Naive thymus-derived CD4-positive, alpha-beta T cell (primary cell): ENCODE measurements around the gene CSH2. TPM values are rescaled to one million over a fixed set of nuclear protein-coding genes. Genes with fewer than 3 reads are reported as not detected.

Experiments used
- ATAC-seq: fragments of 150-1000 bp; cut with Tn5 transposase; 2 replicates; pipeline ENCODE4 v1.10.0; 2021; ENCODE audit warnings: mild to moderate bottlenecking, moderate library complexity
- CTCF ChIA-PET: fragments of 350-600 bp; sonication (Branson Sonifier 250); formaldehyde crosslinking; loops from one replicate; lab custom pipeline; 2021; ENCODE audit warnings: antibody characterized with exemption; lab: Charles Lee
- POLR2A ChIA-PET: fragments of 350-600 bp; sonication (Branson Sonifier 250); formaldehyde crosslinking; loops from one replicate; lab custom pipeline; 2021; ENCODE audit warnings: antibody characterized with exemption, inconsistent platforms; lab: Charles Lee
- DNase-seq, 9 donors: peaks; one replicate each; pipeline versions ENCODE4 v3.0.0 to v3.0.0-alpha.2; 2020 to 2022; ENCODE audit warnings: mixed read lengths in 1 of 9
- H3K27ac ChIP-seq: one replicate; pipeline ENCODE4 v1.7.0; 2013; ENCODE audit warnings: mild to moderate bottlenecking, low read depth, low read length, moderate library complexity
- H3K27me3 ChIP-seq, 2 donors: one replicate each; pipeline ENCODE4 v1.7.0; 2013; ENCODE audit warnings: low read length in 2 of 2, mild to moderate bottlenecking in 2 of 2, moderate library complexity in 2 of 2; ENCODE audit not compliant: control insufficient read depth in 2 of 2, insufficient read depth in 2 of 2
- H3K36me3 ChIP-seq, 3 experiments: 1 replicate in 2 of 3; 2 replicates in 1 of 3; pipeline ENCODE4 v1.7.0; 2013; ENCODE audit warnings: low read length in 3 of 3, mild to moderate bottlenecking in 3 of 3, moderate library complexity in 1 of 3; ENCODE audit not compliant: insufficient read depth in 3 of 3, control insufficient read depth in 2 of 3
- H3K4me1 ChIP-seq, 2 donors: one replicate each; pipeline ENCODE4 v1.7.0; 2013; ENCODE audit warnings: low read length in 2 of 2, mild to moderate bottlenecking in 2 of 2, moderate library complexity in 1 of 2; ENCODE audit not compliant: control insufficient read depth in 2 of 2, insufficient read depth in 2 of 2
- H3K4me3 ChIP-seq: 2 replicates; pipeline ENCODE4 v1.7.0; 2013; ENCODE audit warnings: mild to moderate bottlenecking, low read length
- H3K9me3 ChIP-seq, 3 experiments: 1 replicate in 2 of 3; 2 replicates in 1 of 3; pipeline ENCODE4 v1.7.0; 2013; ENCODE audit warnings: low read length in 3 of 3; ENCODE audit not compliant: control insufficient read depth in 2 of 3
- H3K27ac Mint-ChIP-seq, 9 donors: one replicate each; pipeline ENCODE4 v1.8.0; 2020 to 2022; ENCODE audit warnings: mixed read lengths in 9 of 9, mild to moderate bottlenecking in 8 of 9, moderate library complexity in 5 of 9, inconsistent platforms in 2 of 9
- H3K27me3 Mint-ChIP-seq, 5 donors: one replicate each; pipeline ENCODE4 v1.8.0; 2021 to 2022; ENCODE audit warnings: mixed read lengths in 5 of 5, mild to moderate bottlenecking in 1 of 5
- H3K36me3 Mint-ChIP-seq, 5 donors: one replicate each; pipeline ENCODE4 v1.8.0; 2020 to 2022; ENCODE audit warnings: mixed read lengths in 5 of 5, mild to moderate bottlenecking in 3 of 5, inconsistent platforms in 1 of 5
- H3K4me1 Mint-ChIP-seq, 7 donors: one replicate each; pipeline ENCODE4 v1.8.0; 2020 to 2022; ENCODE audit warnings: mixed read lengths in 7 of 7, mild to moderate bottlenecking in 3 of 7, inconsistent platforms in 1 of 7
- H3K4me3 Mint-ChIP-seq, 10 donors: one replicate each; pipeline ENCODE4 v1.8.0; 2020 to 2022; ENCODE audit warnings: mild to moderate bottlenecking in 10 of 10, mixed read lengths in 10 of 10, moderate library complexity in 6 of 10, inconsistent platforms in 2 of 10
- H3K9me3 Mint-ChIP-seq, 11 donors: one replicate each; pipeline ENCODE4 v1.8.0; 2020 to 2022; ENCODE audit warnings: mixed read lengths in 11 of 11, mild to moderate bottlenecking in 4 of 11, inconsistent platforms in 1 of 11, moderate library complexity in 1 of 11
- intact Hi-C, 2 donors: fragments of 100-400 bp; cut with micrococcal nuclease; formaldehyde crosslinking; loops; one replicate each; pipeline ENCODE4 v1.15.1; 2023
- polyA plus RNA-seq, 2 donors: library from polyadenylated mRNA; unstranded; fragments of 300-500 nt; fragmentation: Illumina TruSeq; gene quantifications; one replicate each; pipeline ENCODE4 v1.2.3, GENCODE V29; 2021
- total RNA-seq, 6 experiments: library from RNA in 5 of 6; stranded (reverse) in 5 of 6; gene quantifications; 1 replicate in 5 of 6; 2 replicates in 1 of 6; pipeline ENCODE4 v1.2.3 and lab custom pipeline; 2021 to 2026

The CSH2 gene
- total and polyA plus RNA-seq, 7 experiments from 2014 or later, result 4.2 to 5.3 TPM; not detected in 5

DNA sequence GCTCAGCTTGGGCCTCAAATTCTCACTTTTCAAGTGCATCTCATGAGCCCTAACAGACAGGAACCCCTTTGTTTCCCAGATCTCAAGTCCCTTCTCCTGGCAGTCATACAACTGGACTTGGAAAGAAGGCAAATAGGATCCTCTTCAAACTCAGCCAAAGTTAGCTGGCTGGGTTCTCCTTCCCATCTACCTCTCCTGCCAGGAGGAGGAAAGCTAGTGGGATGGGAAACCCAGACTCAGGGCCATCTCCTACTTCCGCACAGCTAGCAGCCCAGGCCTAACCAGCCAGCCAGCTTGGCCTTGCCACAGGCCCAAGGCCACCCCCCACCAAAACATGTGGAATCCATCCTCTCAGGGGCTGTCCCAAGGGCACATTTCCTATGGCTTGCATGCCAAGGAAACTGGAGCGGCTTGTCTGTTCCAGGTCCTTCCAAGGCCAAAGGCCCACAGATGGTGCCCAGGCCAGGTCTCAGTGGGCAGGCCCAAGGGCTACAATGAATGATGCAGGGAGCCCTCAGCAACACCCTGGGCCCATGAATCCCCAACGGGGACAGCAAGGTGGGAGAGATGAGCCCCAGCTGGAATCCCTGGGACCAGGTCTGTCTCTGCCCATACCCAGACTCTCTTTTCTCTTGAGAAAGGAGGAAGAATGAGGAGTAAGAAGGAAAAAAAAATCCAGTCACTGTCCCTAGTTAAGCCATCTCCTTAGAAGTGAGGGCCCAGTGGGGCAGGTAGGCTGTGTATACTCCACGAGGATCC is 32.7 kb downstream of the CSH2 start:
- Histone ChIP-seq H3K9me3 (no peaks in the 10 kb centered on the region), H3K4me1 (peaks cover 34 to 36% of the 10 kb centered on the region in 2 donors), H3K4me3 (peak overlapping the region; percentile 87), H3K27me3 (no peaks in the 10 kb centered on the region), H3K36me3 (peaks cover 0 to 28% (median 0%) of the 10 kb centered on the region in 3 experiments), H3K27ac (peak overlapping the region; percentile 96)
- ChIA-PET POLR2A (interaction anchor here (0.5 to 13.5 kb wide), 8 partner anchors 13 to 396 kb away, joined by 3 to 204 read pairs (median 5); partner anchors contain the start of genes CCDC47, DDX42, FTSJ3 and LIMD2), CTCF (interaction anchor here (0.9 to 1.5 kb wide), 5 partner anchors 10 to 130 kb away, joined by 3 to 4 read pairs (median 3); no protein-coding TSS in a partner anchor)
- DNase-seq (no peak), ATAC-seq (no peak)
- peak overlapping the region; percentile 92 to 98 (median 95) for H3K4me3 Mint-ChIP-seq
- H3K9me3 Mint-ChIP-seq, result no peaks in the 10 kb centered on the region
- intact Hi-C loops, result loop anchor here (5.0 to 10.0 kb wide), 3 partner anchors 236 to 822 kb away; partner anchors contain the start of genes CYB561 (in 1 of the 2), SMURF2 (in 1 of the 2) and TACO1 (in 1 of the 2)
- H3K4me1 Mint-ChIP-seq, result peaks cover 26 to 56% (median 51%) of the 10 kb centered on the region in 7 donors
- no peaks in the 10 kb centered on the region for H3K27me3 Mint-ChIP-seq
- peak overlapping the region; percentile 87 to 95 (median 92) for H3K27ac Mint-ChIP-seq
- peaks cover 0 to 7% (median 4%) of the 10 kb centered on the region in 5 donors for H3K36me3 Mint-ChIP-seq

- peaks cover 0 to 49% (median 4%) of the 10 kb centered on the region in 3 experiments for H3K36me3 ChIP-seq
- intact Hi-C loops, result loop anchor here in 1 of 2 donors (5.0 kb wide), 1 partner anchor 391 kb away; the partner anchor contains the start of gene CYB561
- H3K9me3 ChIP-seq, result no peaks in the 10 kb centered on the region
- H3K4me1 ChIP-seq, result peaks cover 37 to 40% of the 10 kb centered on the region in 2 donors
- POLR2A ChIA-PET, result interaction anchor here (0.5 to 13.5 kb wide), 7 partner anchors 11 to 142 kb away, joined by 3 to 204 read pairs (median 8); partner anchors contain the start of genes CCDC47, DDX42, FTSJ3 and PSMC5
- no peak for DNase-seq
- peak overlapping the region; percentile 22 for H3K4me3 ChIP-seq
- Mint-ChIP-seq H3K36me3 (peaks cover 3 to 18% (median 8%) of the 10 kb centered on the region in 5 donors), H3K9me3 (no peaks in the 10 kb centered on the region), H3K4me3 (peak overlapping the region; percentile 33 to 96 (median 72)), H3K4me1 (peaks cover 31 to 64% (median 53%) of the 10 kb centered on the region in 7 donors), H3K27ac (peak overlapping the region in 8 of 9 donors; percentile 60 to 87 (median 78)), H3K27me3 (no peaks in the 10 kb centered on the region)
- H3K27me3 ChIP-seq, result no peaks in the 10 kb centered on the region
- H3K27ac ChIP-seq, result peak overlapping the region; percentile 59
- ATAC-seq, result no peak
- CTCF ChIA-PET, result interaction anchor here (0.9 to 2.2 kb wide), 5 partner anchors 9 to 129 kb away, joined by 3 to 8 read pairs (median 4); no protein-coding TSS in a partner anchor
Observed at GRCh38 chr17:63838631-63839171, 34.8 kb downstream of the CSH2 start.

- intact Hi-C loops, result loop anchor here in 1 of 2 donors (5.0 kb wide), 1 partner anchor 391 kb away; the partner anchor contains the start of gene CYB561
- CTCF ChIA-PET, result interaction anchor here (0.9 to 2.2 kb wide), 4 partner anchors 8 to 21 kb away, joined by 3 to 8 read pairs (median 4); no protein-coding TSS in a partner anchor
- H3K4me3 Mint-ChIP-seq, result peak overlapping the region in 4 of 10 donors; percentile 7 to 96 (median 79)
- ATAC-seq, result no peak
- Histone ChIP-seq H3K27me3 (no peaks in the 10 kb centered on the region), H3K27ac (peak overlapping the region; percentile 59), H3K36me3 (peaks cover 3 to 55% (median 8%) of the 10 kb centered on the region in 3 experiments), H3K4me3 (no peak overlapping the region), H3K4me1 (peaks cover 34 to 37% of the 10 kb centered on the region in 2 donors), H3K9me3 (no peaks in the 10 kb centered on the region)
- peaks cover 4 to 24% (median 9%) of the 10 kb centered on the region in 5 donors for H3K36me3 Mint-ChIP-seq
- no peak for DNase-seq
- peak overlapping the region in 7 of 9 donors; percentile 38 to 80 (median 72) for H3K27ac Mint-ChIP-seq
- peaks cover 31 to 63% (median 50%) of the 10 kb centered on the region in 7 donors for H3K4me1 Mint-ChIP-seq
- no peaks in the 10 kb centered on the region for H3K9me3 Mint-ChIP-seq
- POLR2A ChIA-PET, result interaction anchor here (2.0 to 13.5 kb wide), 3 partner anchors 10 to 142 kb away, joined by 8 to 204 read pairs (median 58); partner anchors contain the start of genes FTSJ3 and PSMC5
- H3K27me3 Mint-ChIP-seq, result no peaks in the 10 kb centered on the region
Observed at GRCh38 chr17:63837962-63838600, 35.4 kb downstream of the CSH2 start.

GRCh38 chr17:63837480-63837879 is 36.0 kb downstream of the CSH2 start:
- Histone ChIP-seq H3K4me3 (no peak overlapping the region), H3K4me1 (peaks cover 34 to 37% of the 10 kb centered on the region in 2 donors), H3K27me3 (no peaks in the 10 kb centered on the region), H3K36me3 (peaks cover 3 to 61% (median 13%) of the 10 kb centered on the region in 3 experiments), H3K27ac (peak overlapping the region; percentile 59), H3K9me3 (no peaks in the 10 kb centered on the region)
- Mint-ChIP-seq H3K9me3 (no peaks in the 10 kb centered on the region), H3K4me1 (peaks cover 31 to 64% (median 51%) of the 10 kb centered on the region in 7 donors), H3K36me3 (peaks cover 4 to 25% (median 9%) of the 10 kb centered on the region in 5 donors), H3K27ac (peak overlapping the region in 3 of 9 donors; percentile 28 to 76 (median 43)), H3K27me3 (no peaks in the 10 kb centered on the region), H3K4me3 (peak overlapping the region in 1 of 10 donors; percentile 96)
- ATAC-seq, result no peak
- ChIA-PET CTCF (interaction anchor here (0.9 to 1.0 kb wide), 2 partner anchors 22 to 404 kb away, joined by 3 read pairs; no protein-coding TSS in a partner anchor), POLR2A (interaction anchor here (0.6 to 13.5 kb wide), 3 partner anchors 9 to 247 kb away, joined by 3 to 204 read pairs (median 58); partner anchors contain the start of genes FTSJ3 and PSMC5)
- intact Hi-C loops, result loop anchor here in 1 of 2 donors (5.0 kb wide), 1 partner anchor 390 kb away; the partner anchor contains the start of gene CYB561
- no peak for DNase-seq

DNA sequence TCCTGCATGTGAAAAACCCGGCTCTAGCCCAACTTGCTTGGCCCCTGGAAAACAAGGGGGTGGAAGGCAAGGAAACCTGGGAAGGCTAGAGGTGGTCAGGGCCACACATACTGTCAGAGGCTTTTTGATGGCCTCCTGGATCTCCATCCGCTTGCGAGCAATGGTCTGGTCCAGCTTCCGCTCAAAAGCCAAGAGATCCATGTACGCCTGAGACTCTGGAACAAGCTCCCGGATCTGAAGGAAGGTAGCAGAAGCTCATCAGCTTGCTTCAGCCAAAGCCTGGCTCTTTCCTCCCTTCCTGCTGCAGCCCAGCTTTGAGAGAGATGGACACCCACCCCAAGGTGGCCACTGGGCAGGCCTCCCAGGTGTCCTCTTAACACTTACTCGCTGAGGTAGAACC is 36.7 kb downstream of the CSH2 start:
- H3K36me3 Mint-ChIP-seq, result peaks cover 4 to 29% (median 13%) of the 10 kb centered on the region in 5 donors
- Histone ChIP-seq H3K27ac (no peak overlapping the region), H3K27me3 (no peaks in the 10 kb centered on the region), H3K36me3 (peaks cover 3 to 65% (median 13%) of the 10 kb centered on the region in 3 experiments), H3K9me3 (no peaks in the 10 kb centered on the region), H3K4me1 (peaks cover 36 to 37% of the 10 kb centered on the region in 2 donors), H3K4me3 (no peak overlapping the region)
- H3K9me3 Mint-ChIP-seq, result no peaks in the 10 kb centered on the region
- peak overlapping the region in 6 of 9 donors; percentile 22 to 62 (median 33) for H3K27ac Mint-ChIP-seq
- H3K27me3 Mint-ChIP-seq, result no peaks in the 10 kb centered on the region
- H3K4me1 Mint-ChIP-seq, result peaks cover 31 to 71% (median 58%) of the 10 kb centered on the region in 7 donors
- DNase-seq, result no peak
- ChIA-PET CTCF (interaction anchor here (0.6 to 0.9 kb wide), 2 partner anchors 51 to 403 kb away, joined by 3 read pairs; no protein-coding TSS in a partner anchor), POLR2A (interaction anchor here (0.6 to 13.5 kb wide), 4 partner anchors 9 to 246 kb away, joined by 3 to 204 read pairs (median 30); partner anchors contain the start of genes FTSJ3 and PSMC5)
- ATAC-seq, result no peak
- intact Hi-C loops, result loop anchor here in 1 of 2 donors (5.0 kb wide), 1 partner anchor 390 kb away; the partner anchor contains the start of gene CYB561
- H3K4me3 Mint-ChIP-seq, result peak overlapping the region in 1 of 10 donors; percentile 4
